CD4-positive, alpha-beta memory T cell (primary cell): Measurements from ENCODE around the gene LIMCH1. TPM values are rescaled to one million over a fixed set of nuclear protein-coding genes. Genes with fewer than 3 reads are reported as not detected.

Source experiments
- CTCF ChIA-PET: fragments of 350-600 bp; sonication (Branson Sonifier 250); formaldehyde crosslinking; loops from one replicate; lab custom pipeline; 2021; ENCODE audit warnings: inconsistent platforms; ENCODE audit not compliant: partially characterized antibody; lab: Charles Lee
- POLR2A ChIA-PET: fragments of 350-600 bp; sonication (Branson Sonifier 250); formaldehyde crosslinking; loops from one replicate; lab custom pipeline; 2021; ENCODE audit not compliant: partially characterized antibody; lab: Charles Lee
- DNase-seq, 5 donors: peaks; one replicate each; pipeline versions ENCODE4 v3.0.0 to v3.0.0-alpha.2; 2020 to 2022; ENCODE audit warnings: mixed read lengths in 1 of 5
- H3K27ac ChIP-seq: one replicate; pipeline ENCODE4 v1.7.0; 2013; ENCODE audit warnings: low read depth, low read length
- H3K27me3 ChIP-seq: 2 replicates; pipeline ENCODE4 v1.7.0; 2013; ENCODE audit warnings: mild to moderate bottlenecking, low read length, moderate library complexity; ENCODE audit not compliant: insufficient read depth
- H3K36me3 ChIP-seq: 2 replicates; pipeline ENCODE4 v1.7.0; 2013; ENCODE audit warnings: mild to moderate bottlenecking, low read length, moderate library complexity; ENCODE audit not compliant: insufficient read depth
- H3K4me1 ChIP-seq: 2 replicates; pipeline ENCODE4 v1.7.0; 2013; ENCODE audit warnings: mild to moderate bottlenecking, low read length, moderate library complexity; ENCODE audit not compliant: insufficient read depth
- H3K4me3 ChIP-seq, 2 donors: one replicate each; pipeline ENCODE4 v1.7.0; 2013; ENCODE audit warnings: low read length in 2 of 2, mild to moderate bottlenecking in 1 of 2
- H3K9me3 ChIP-seq, 2 donors: one replicate each; pipeline ENCODE4 v1.7.0; 2013; ENCODE audit warnings: low read length in 2 of 2, control low read depth in 1 of 2; ENCODE audit not compliant: control insufficient read depth in 1 of 2
- H3K27ac Mint-ChIP-seq, 7 donors: one replicate each; pipeline ENCODE4 v1.8.0; 2020 to 2021; ENCODE audit warnings: mixed read lengths in 7 of 7, mild to moderate bottlenecking in 6 of 7, inconsistent platforms in 3 of 7, moderate library complexity in 3 of 7
- H3K27me3 Mint-ChIP-seq, 2 donors: one replicate each; pipeline ENCODE4 v1.8.0; 2020 to 2021; ENCODE audit warnings: mixed read lengths in 2 of 2
- H3K36me3 Mint-ChIP-seq, 2 donors: one replicate each; pipeline ENCODE4 v1.8.0; 2020 to 2021; ENCODE audit warnings: mixed read lengths in 2 of 2, inconsistent platforms in 1 of 2, mild to moderate bottlenecking in 1 of 2
- H3K4me1 Mint-ChIP-seq, 4 donors: one replicate each; pipeline ENCODE4 v1.8.0; 2020 to 2021; ENCODE audit warnings: mixed read lengths in 4 of 4, mild to moderate bottlenecking in 1 of 4
- H3K4me3 Mint-ChIP-seq, 8 donors: one replicate each; pipeline ENCODE4 v1.8.0; 2020 to 2021; ENCODE audit warnings: mixed read lengths in 8 of 8, mild to moderate bottlenecking in 7 of 8, moderate library complexity in 6 of 8, inconsistent platforms in 3 of 8
- H3K9me3 Mint-ChIP-seq, 8 donors: one replicate each; pipeline ENCODE4 v1.8.0; 2020 to 2021; ENCODE audit warnings: mixed read lengths in 8 of 8, mild to moderate bottlenecking in 5 of 8, inconsistent platforms in 3 of 8, moderate library complexity in 1 of 8
- intact Hi-C: fragments of 100-400 bp; cut with micrococcal nuclease; formaldehyde crosslinking; loops from one replicate; pipeline ENCODE4 v1.15.1; 2023
- polyA plus RNA-seq, 2 donors: library from polyadenylated mRNA; unstranded; fragments of 300-500 nt; fragmentation: Illumina TruSeq; gene quantifications; one replicate each; pipeline ENCODE4 v1.2.3, GENCODE V29; 2021
- total RNA-seq, 2 experiments: library from RNA; stranded (reverse); gene quantifications; one replicate each; pipeline ENCODE4 v1.2.3, GENCODE V29; 2021

LIMCH1 gene
- total and polyA plus RNA-seq, 4 experiments from 2014 or later = not detected

- Histone ChIP-seq H3K36me3 (no peaks in the 10 kb centered on the region), H3K9me3 (no peaks in the 10 kb centered on the region), H3K4me3 (no peak overlapping the region), H3K27me3 (no peaks in the 10 kb centered on the region), H3K4me1 (no peaks in the 10 kb centered on the region), H3K27ac (no peak overlapping the region)
- H3K27ac Mint-ChIP-seq = no peak overlapping the region
- no peaks in the 10 kb centered on the region for H3K36me3 Mint-ChIP-seq
- H3K4me1 Mint-ChIP-seq = no peaks in the 10 kb centered on the region
- intact Hi-C loops = no loop called here
- no peak for DNase-seq
- H3K27me3 Mint-ChIP-seq = peaks cover 0 to 3% of the 10 kb centered on the region in 2 donors
- no peak overlapping the region for H3K4me3 Mint-ChIP-seq
- POLR2A ChIA-PET = no interaction called here
- peaks cover 0 to 7% (median 0%) of the 10 kb centered on the region in 8 donors for H3K9me3 Mint-ChIP-seq
- CTCF ChIA-PET = no interaction called here
Measured at GRCh38 chr4:41549478-41549877, 11.5 kb downstream of the LIMCH1 start.

GRCh38 chr4:41550308-41550707 lies 12.4 kb downstream of the LIMCH1 start:
- H3K27ac ChIP-seq = no peak overlapping the region
- no peak overlapping the region for H3K4me3 Mint-ChIP-seq
- no peaks in the 10 kb centered on the region for H3K4me1 ChIP-seq
- no peak for DNase-seq
- no peaks in the 10 kb centered on the region for H3K4me1 Mint-ChIP-seq
- H3K9me3 ChIP-seq = no peaks in the 10 kb centered on the region
- POLR2A ChIA-PET = no interaction called here
- H3K36me3 Mint-ChIP-seq = no peaks in the 10 kb centered on the region
- H3K9me3 Mint-ChIP-seq = peaks cover 0 to 7% (median 0%) of the 10 kb centered on the region in 8 donors
- CTCF ChIA-PET = no interaction called here
- H3K4me3 ChIP-seq = no peak overlapping the region
- H3K27ac Mint-ChIP-seq = no peak overlapping the region
- H3K27me3 Mint-ChIP-seq = peaks cover 0 to 3% of the 10 kb centered on the region in 2 donors
- intact Hi-C loops = no loop called here
- no peaks in the 10 kb centered on the region for H3K27me3 ChIP-seq
- no peaks in the 10 kb centered on the region for H3K36me3 ChIP-seq

GRCh38 chr4:41551536-41551935 lies 13.6 kb downstream of the LIMCH1 start:
- no peak overlapping the region for H3K4me3 Mint-ChIP-seq
- Histone ChIP-seq H3K9me3 (no peaks in the 10 kb centered on the region), H3K4me1 (no peaks in the 10 kb centered on the region), H3K4me3 (no peak overlapping the region), H3K27ac (no peak overlapping the region), H3K36me3 (no peaks in the 10 kb centered on the region), H3K27me3 (no peaks in the 10 kb centered on the region)
- ChIA-PET POLR2A (no interaction called here), CTCF (no interaction called here)
- no peak overlapping the region for H3K27ac Mint-ChIP-seq
- H3K9me3 Mint-ChIP-seq = peaks cover 0 to 7% (median 0%) of the 10 kb centered on the region in 8 donors
- intact Hi-C loops = no loop called here
- H3K4me1 Mint-ChIP-seq = no peaks in the 10 kb centered on the region
- DNase-seq = no peak
- H3K27me3 Mint-ChIP-seq = peaks cover 0 to 3% of the 10 kb centered on the region in 2 donors
- no peaks in the 10 kb centered on the region for H3K36me3 Mint-ChIP-seq

- Mint-ChIP-seq H3K27ac (no peak overlapping the region), H3K36me3 (no peaks in the 10 kb centered on the region), H3K27me3 (peaks cover 2 to 3% of the 10 kb centered on the region in 2 donors), H3K4me3 (no peak overlapping the region), H3K4me1 (no peaks in the 10 kb centered on the region), H3K9me3 (peaks cover 0 to 7% (median 0%) of the 10 kb centered on the region in 8 donors)
- ChIA-PET POLR2A (no interaction called here), CTCF (no interaction called here)
- no peaks in the 10 kb centered on the region for H3K4me1 ChIP-seq
- DNase-seq = no peak
- no peaks in the 10 kb centered on the region for H3K27me3 ChIP-seq
- H3K36me3 ChIP-seq = no peaks in the 10 kb centered on the region
- no peak overlapping the region for H3K4me3 ChIP-seq
- intact Hi-C loops = no loop called here
- no peaks in the 10 kb centered on the region for H3K9me3 ChIP-seq
- no peak overlapping the region for H3K27ac ChIP-seq
Measured at GRCh38 chr4:41554905-41555304, 16.9 kb downstream of the LIMCH1 start.

GRCh38 chr4:41556526-41556925 lies 18.6 kb downstream of the LIMCH1 start:
- Mint-ChIP-seq H3K36me3 (no peaks in the 10 kb centered on the region), H3K27me3 (peaks cover 3 to 5% of the 10 kb centered on the region in 2 donors), H3K9me3 (peaks cover 0 to 5% (median 0%) of the 10 kb centered on the region in 8 donors), H3K4me3 (no peak overlapping the region), H3K27ac (no peak overlapping the region), H3K4me1 (no peaks in the 10 kb centered on the region)
- DNase-seq = no peak
- Histone ChIP-seq H3K4me1 (no peaks in the 10 kb centered on the region), H3K27me3 (no peaks in the 10 kb centered on the region), H3K9me3 (no peaks in the 10 kb centered on the region), H3K36me3 (no peaks in the 10 kb centered on the region), H3K27ac (no peak overlapping the region), H3K4me3 (no peak overlapping the region)
- POLR2A ChIA-PET = no interaction called here
- intact Hi-C loops = no loop called here
- CTCF ChIA-PET = no interaction called here

GRCh38 chr4:41559940-41560516 lies 22.1 kb downstream of the LIMCH1 start:
- ChIA-PET CTCF (no interaction called here), POLR2A (no interaction called here)
- intact Hi-C loops = no loop called here
- no peaks in the 10 kb centered on the region for H3K9me3 ChIP-seq
- DNase-seq = no peak
- no peaks in the 10 kb centered on the region for H3K27me3 ChIP-seq
- Mint-ChIP-seq H3K4me3 (no peak overlapping the region), H3K27ac (no peak overlapping the region), H3K36me3 (no peaks in the 10 kb centered on the region), H3K4me1 (no peaks in the 10 kb centered on the region), H3K27me3 (peaks cover 2 to 5% of the 10 kb centered on the region in 2 donors), H3K9me3 (no peaks in the 10 kb centered on the region)
- no peaks in the 10 kb centered on the region for H3K36me3 ChIP-seq
- no peak overlapping the region for H3K27ac ChIP-seq
- H3K4me1 ChIP-seq = no peaks in the 10 kb centered on the region
- H3K4me3 ChIP-seq = no peak overlapping the region

- Mint-ChIP-seq H3K27me3 (peaks cover 2 to 5% of the 10 kb centered on the region in 2 donors), H3K36me3 (no peaks in the 10 kb centered on the region), H3K4me1 (no peaks in the 10 kb centered on the region), H3K27ac (no peak overlapping the region), H3K9me3 (no peaks in the 10 kb centered on the region), H3K4me3 (no peak overlapping the region)
- CTCF ChIA-PET = no interaction called here
- Histone ChIP-seq H3K27me3 (no peaks in the 10 kb centered on the region), H3K4me3 (no peak overlapping the region), H3K27ac (no peak overlapping the region), H3K4me1 (no peaks in the 10 kb centered on the region), H3K9me3 (no peaks in the 10 kb centered on the region), H3K36me3 (no peaks in the 10 kb centered on the region)
- intact Hi-C loops = no loop called here
- POLR2A ChIA-PET = no interaction called here
- no peak for DNase-seq
Measured at GRCh38 chr4:41561244-41561643, 23.3 kb downstream of the LIMCH1 start.

GRCh38 chr4:41567186-41567585 lies 29.2 kb downstream of the LIMCH1 start:
- no peaks in the 10 kb centered on the region for H3K27me3 ChIP-seq
- intact Hi-C loops = no loop called here
- ChIA-PET CTCF (no interaction called here), POLR2A (no interaction called here)
- Mint-ChIP-seq H3K27me3 (no peaks in the 10 kb centered on the region), H3K9me3 (no peaks in the 10 kb centered on the region), H3K4me1 (no peaks in the 10 kb centered on the region), H3K36me3 (no peaks in the 10 kb centered on the region), H3K27ac (no peak overlapping the region), H3K4me3 (no peak overlapping the region)
- H3K4me3 ChIP-seq = no peak overlapping the region
- H3K27ac ChIP-seq = no peak overlapping the region
- no peaks in the 10 kb centered on the region for H3K36me3 ChIP-seq
- H3K4me1 ChIP-seq = no peaks in the 10 kb centered on the region
- H3K9me3 ChIP-seq = no peaks in the 10 kb centered on the region
- no peak for DNase-seq
